HG02840 (cell line): ENCODE results near the gene TOP3A.

Source experiments
- ATAC-seq: cut with Tn5 transposase; IDR thresholded peaks from one replicate; pipeline ENCODE4 v1.9.1; 2021; ENCODE audit warnings: mild to moderate bottlenecking, moderate library complexity, moderate number of reproducible peaks; ENCODE audit not compliant: unreplicated experiment, low FRiP score

Gene TOP3A

DNA sequence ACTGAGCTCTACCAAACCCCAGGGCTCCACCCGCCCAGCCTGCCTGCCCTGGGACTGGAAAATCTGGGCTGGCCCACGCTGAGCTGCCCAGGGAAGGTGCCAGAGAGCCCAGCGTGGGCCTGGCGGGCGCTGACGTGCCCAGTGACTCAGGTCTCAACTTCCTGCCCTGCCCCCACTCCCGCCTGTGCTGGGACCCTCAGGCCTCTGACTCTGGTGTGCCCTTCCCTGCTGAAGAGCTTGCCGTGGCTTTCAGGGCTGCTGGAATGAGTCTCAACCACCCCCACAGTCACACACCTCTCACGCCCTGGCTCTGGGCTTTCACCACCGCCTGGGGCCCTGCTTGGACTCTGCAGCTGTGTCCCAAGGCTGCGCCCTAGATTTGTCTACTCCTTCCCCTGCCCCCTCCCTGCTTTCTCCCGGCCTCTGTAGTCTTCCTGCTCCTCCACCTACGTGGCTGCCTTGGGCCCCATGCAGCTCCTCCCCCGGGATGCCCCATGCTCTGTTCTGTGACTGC is 79.0 kb downstream of the TOP3A start:
- ATAC-seq, result no peak

GRCh38 chr17:18234853-18235380 is 79.9 kb downstream of the TOP3A start:
- ATAC-seq, result no peak

DNA sequence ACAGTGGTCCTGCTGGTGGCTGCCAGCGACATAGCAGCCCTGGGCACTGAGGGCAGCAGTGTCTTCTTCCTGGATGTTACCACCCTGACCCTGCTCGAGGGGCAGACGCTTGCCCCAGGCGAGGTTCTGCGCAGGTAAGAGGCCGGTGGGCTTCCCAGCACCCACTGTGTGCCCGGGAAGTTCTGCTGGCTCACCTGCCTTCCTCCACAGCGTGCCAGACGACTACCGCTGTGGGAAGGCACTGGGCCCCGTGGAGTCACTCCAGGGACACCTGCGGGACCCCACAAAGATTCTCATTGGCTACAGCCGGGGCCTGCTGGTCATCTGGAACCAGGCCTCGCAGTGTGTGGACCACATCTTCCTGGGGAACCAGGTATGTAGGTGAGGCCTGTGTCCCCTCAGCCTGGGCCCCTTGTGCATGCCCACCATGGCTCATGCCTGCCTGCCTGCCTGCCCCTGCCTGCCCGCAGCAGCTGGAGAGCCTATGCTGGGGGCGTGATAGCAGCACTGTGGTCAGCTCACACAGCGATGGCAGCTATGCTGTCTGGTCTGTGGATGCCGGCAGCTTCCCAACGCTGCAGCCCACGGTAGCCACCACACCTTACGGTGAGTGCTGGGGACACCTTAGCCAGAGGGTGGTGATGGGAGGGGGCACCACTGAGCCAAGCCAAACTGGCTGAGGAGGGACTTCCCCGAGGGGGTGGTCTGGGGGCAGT is 80.8 kb downstream of the TOP3A start:
- no peak for ATAC-seq

DNA sequence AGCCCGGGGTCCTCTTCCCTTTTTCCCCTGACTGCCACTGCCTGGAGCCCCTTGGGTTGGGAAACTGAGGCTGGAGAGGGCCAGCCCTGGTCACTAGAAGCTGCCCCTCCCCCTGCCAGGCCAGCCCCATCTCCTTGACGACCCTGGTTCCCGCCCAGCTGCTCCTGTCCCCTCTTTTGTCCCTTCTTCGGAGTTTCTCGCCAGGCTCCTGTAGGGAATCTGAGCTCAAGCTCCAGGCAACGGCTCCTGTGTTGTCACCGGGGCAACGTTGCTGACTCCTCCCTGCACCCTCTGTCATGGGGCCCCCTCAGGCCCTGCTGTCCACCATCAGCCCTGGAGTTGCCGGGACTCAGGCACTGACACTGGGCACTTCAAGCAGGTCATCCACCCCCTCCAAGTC is 83.6 kb downstream of the TOP3A start:
- ATAC-seq, result no peak

- ATAC-seq, result no peak
These were observed 84.3 kb downstream of the TOP3A start for GRCh38 chr17:18230288-18231141.

- ATAC-seq, result no peak
These were observed 85.0 kb downstream of the TOP3A start for GRCh38 chr17:18229771-18230170.

GRCh38 chr17:18229254-18229653 is 85.5 kb downstream of the TOP3A start:
- ATAC-seq, result no peak

- no peak for ATAC-seq
These were observed 86.6 kb downstream of the TOP3A start for GRCh38 chr17:18228176-18228682.

GRCh38 chr17:18227635-18228034 is 87.2 kb downstream of the TOP3A start:
- ATAC-seq, result no peak

DNA sequence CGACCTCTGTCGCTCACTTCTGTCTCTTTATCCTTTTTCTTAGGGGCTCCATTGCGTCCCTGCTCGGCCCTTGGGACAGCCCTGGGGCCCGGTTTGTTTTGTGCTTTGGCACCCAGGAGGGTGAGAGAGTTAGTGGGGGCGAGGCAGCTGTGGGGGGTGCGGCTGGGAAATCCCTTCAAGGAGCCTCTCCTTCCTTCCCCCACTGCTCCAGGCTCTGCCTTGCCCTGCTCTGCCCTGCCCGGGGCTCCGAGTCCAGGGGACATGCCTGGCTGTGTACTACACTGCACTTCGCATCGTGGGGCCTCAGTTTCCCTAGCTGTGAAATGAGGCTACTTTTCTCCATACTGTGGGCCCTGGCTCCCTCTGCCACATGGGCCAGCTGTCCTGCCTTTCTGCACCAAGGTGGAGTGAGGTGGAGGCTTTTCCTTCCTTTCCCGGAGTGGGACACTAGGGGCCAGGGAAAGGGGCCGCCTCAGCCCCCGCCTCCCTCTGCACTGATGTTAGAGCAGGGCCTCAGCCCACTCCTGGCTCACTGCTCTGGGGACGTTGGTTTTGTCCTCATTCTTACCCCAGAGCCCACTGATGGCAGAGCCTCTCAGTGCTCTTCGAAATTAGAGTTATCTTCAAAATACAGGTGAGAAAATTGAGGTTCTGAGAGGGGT is 88.4 kb downstream of the TOP3A start:
- ATAC-seq, result no peak

GRCh38 chr17:18225642-18226283 is 89.0 kb downstream of the TOP3A start:
- peak; percentile 19 for ATAC-seq

GRCh38 chr17:18225121-18225641 is 89.6 kb downstream of the TOP3A start, which contains the start of gene LLGL1:
Gene LLGL1, plus strand, starts transcription at chr17:18225635. Its CDS starts 48 bp downstream, at chr17:18225683.
- peak; percentile 84 for ATAC-seq

- no peak for ATAC-seq
These were observed 90.2 kb downstream of the TOP3A start for GRCh38 chr17:18224387-18225120.

DNA sequence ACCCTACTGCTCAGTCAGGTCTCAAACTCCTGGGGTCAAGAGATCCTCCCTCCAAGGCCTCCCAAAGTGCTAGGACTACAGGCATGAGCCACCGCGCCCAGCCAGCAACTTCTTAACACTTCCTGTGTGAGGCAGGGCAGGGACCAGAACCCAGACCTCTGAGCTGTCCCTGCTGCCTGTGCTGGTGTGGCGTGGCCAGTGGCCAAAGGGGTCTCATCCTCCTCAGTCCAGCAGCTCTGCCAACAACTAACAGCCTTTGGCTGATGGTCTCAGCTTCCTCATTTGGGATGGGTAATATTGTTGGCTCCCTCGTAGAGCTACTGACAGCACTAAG is 90.8 kb downstream of the TOP3A start:
- no peak for ATAC-seq
